B cell (primary cell): Measurements from ENCODE around the gene MAD2L1. TPM values are rescaled to one million over a fixed set of nuclear protein-coding genes. Genes with fewer than 3 reads are reported as not detected.

Experiments used
- ATAC-seq: fragments of 200-7000 bp; cut with Tn5 transposase; one replicate; pipeline ENCODE4 v1.10.0; 2021; ENCODE audit warnings: low read depth, mild to moderate bottlenecking, moderate number of reproducible peaks, moderate library complexity
- CTCF ChIA-PET: fragments of 350-600 bp; sonication (Branson Sonifier 250); formaldehyde crosslinking; loops from one replicate; lab custom pipeline; 2021; ENCODE audit warnings: antibody characterized with exemption, inconsistent platforms; lab: Charles Lee
- POLR2A ChIA-PET: fragments of 350-600 bp; sonication (Branson Sonifier 250); formaldehyde crosslinking; loops from one replicate; lab custom pipeline; 2021; ENCODE audit warnings: antibody characterized with exemption; lab: Charles Lee
- DNase-seq: peaks from one replicate; pipeline ENCODE4 v3.0.0; 2013
- H2AFZ ChIP-seq: 2 replicates; pipeline ENCODE4 v1.6.1; 2012; ENCODE audit warnings: mild to moderate bottlenecking, low read depth, low read length; ENCODE audit not compliant: insufficient read depth, poor library complexity, severe bottlenecking
- H3K27ac ChIP-seq, 2 donors: 1 replicate in 1 of 2; 2 replicates in 1 of 2; pipeline ENCODE4 v1.5.1; 2012 to 2013; ENCODE audit warnings: low read length in 2 of 2, mild to moderate bottlenecking in 2 of 2, moderate library complexity in 1 of 2
- H3K27me3 ChIP-seq, 4 experiments: fragments of 200-600 bp in 1 of 4; sonication (generic) in 1 of 4; replicated peaks in 1 of 4; 1 replicate in 2 of 4; 2 replicates in 2 of 4; pipeline versions ENCODE4 v1.6.1 to v1.7.0; 2013 to 2016; ENCODE audit warnings: low read length in 3 of 4, mild to moderate bottlenecking in 2 of 4, mixed read lengths in 1 of 4, moderate library complexity in 1 of 4; ENCODE audit not compliant: insufficient read depth in 4 of 4, control insufficient read depth in 3 of 4; ENCODE audit errors: control extremely low read depth in 1 of 4
- H3K36me3 ChIP-seq, 2 experiments: replicated peaks in 1 of 2; 1 replicate in 1 of 2; 2 replicates in 1 of 2; pipeline versions ENCODE4 v1.6.1 to v1.7.1; 2013; ENCODE audit warnings: low read length in 1 of 2; ENCODE audit not compliant: insufficient read depth in 2 of 2, control insufficient read depth in 1 of 2; ENCODE audit errors: control extremely low read depth in 1 of 2, extremely low read depth in 1 of 2
- H3K4me1 ChIP-seq, 2 donors: fragments of 200-600 bp in 1 of 2; sonication (generic) in 1 of 2; 1 replicate in 1 of 2; 2 replicates in 1 of 2; pipeline versions ENCODE4 v1.5.1 to v1.6.1; 2013 to 2017; ENCODE audit warnings: low read length in 2 of 2; ENCODE audit not compliant: control insufficient read depth in 2 of 2, insufficient read depth in 2 of 2
- H3K4me2 ChIP-seq: replicated peaks from 2 replicates; pipeline ENCODE3; 2012; ENCODE audit warnings: mild to moderate bottlenecking, low read depth, low read length; ENCODE audit not compliant: poor library complexity, severe bottlenecking
- H3K4me3 ChIP-seq, 5 experiments: fragments of 200-600 bp in 1 of 5; sonication (generic) in 1 of 5; 1 replicate in 3 of 5; 2 replicates in 2 of 5; pipeline versions ENCODE4 v1.5.1 to v1.7.0; 2011 to 2016; ENCODE audit warnings: low read length in 4 of 5, mild to moderate bottlenecking in 4 of 5, low read depth in 2 of 5, control low read depth in 1 of 5, moderate library complexity in 1 of 5; ENCODE audit not compliant: insufficient read depth in 1 of 5; ENCODE audit errors: control extremely low read depth in 1 of 5, extremely low read depth in 1 of 5
- H3K79me2 ChIP-seq: fragments of 200-600 bp; sonication (generic); one replicate; pipeline ENCODE4 v1.6.0; 2016; ENCODE audit warnings: low read length; ENCODE audit not compliant: control insufficient read depth, insufficient read depth
- H3K9ac ChIP-seq: fragments of 200-600 bp; sonication (generic); 2 replicates; pipeline ENCODE4 v1.6.1; 2017; ENCODE audit warnings: mild to moderate bottlenecking, low read length, moderate library complexity
- H3K9me3 ChIP-seq, 3 donors: one replicate each; pipeline versions ENCODE4 v1.6.1 to v1.7.1; 2013; ENCODE audit warnings: low read length in 2 of 3; ENCODE audit not compliant: control insufficient read depth in 2 of 3, insufficient read depth in 1 of 3; ENCODE audit errors: control extremely low read depth in 1 of 3
- H4K20me1 ChIP-seq: 2 replicates; pipeline ENCODE4 v1.6.0; 2012; ENCODE audit warnings: mild to moderate bottlenecking, low read length; ENCODE audit not compliant: insufficient read depth, control insufficient read depth, poor library complexity, severe bottlenecking
- H3K27ac Mint-ChIP-seq: one replicate; pipeline ENCODE4 v1.8.0; 2021; ENCODE audit warnings: mixed read lengths
- H3K27me3 Mint-ChIP-seq: one replicate; pipeline ENCODE4 v1.8.0; 2021; ENCODE audit warnings: mixed read lengths
- H3K4me1 Mint-ChIP-seq: one replicate; pipeline ENCODE4 v1.8.0; 2021; ENCODE audit warnings: mixed read lengths
- H3K4me3 Mint-ChIP-seq: one replicate; pipeline ENCODE4 v1.8.0; 2021; ENCODE audit warnings: mixed read lengths
- H3K9me3 Mint-ChIP-seq: one replicate; pipeline ENCODE4 v1.8.0; 2022; ENCODE audit warnings: mixed read lengths; ENCODE audit not compliant: insufficient read depth
- CTCF ChIP-seq: fragments of 200-600 bp; IDR thresholded peaks from one replicate; pipeline ENCODE4 v1.8.0; 2022; ENCODE audit warnings: antibody characterized with exemption, mild to moderate bottlenecking
- EZH2 ChIP-seq: IDR thresholded peaks from 2 replicates; pipeline ENCODE4 v1.6.1; 2012; ENCODE audit warnings: borderline replicate concordance, low read depth, mild to moderate bottlenecking, moderate library complexity, low read length; ENCODE audit not compliant: insufficient read depth, poor library complexity, severe bottlenecking
- WGBS: methylation state at CpG from one replicate; pipeline ENCODE4 v1.1.5; 2013; ENCODE audit warnings: missing lambda C conversion rate; ENCODE audit not compliant: insufficient coverage; 5-methylcytosine and 5-hydroxymethylcytosine counted together
- intact Hi-C: fragments of 100-400 bp; cut with micrococcal nuclease; formaldehyde crosslinking; loops from one replicate; pipeline ENCODE4 v1.10.0; 2022
- polyA plus RNA-seq: library from polyadenylated mRNA; depleted of rRNA; stranded (reverse); fragments of >200 nt; gene quantifications from 2 replicates; pipeline ENCODE4 v1.2.3, GENCODE V29; 2012
- total RNA-seq, 2 donors: library from RNA; stranded (reverse); fragments of 120-200 nt in 1 of 2; gene quantifications; 1 replicate in 1 of 2; 2 replicates in 1 of 2; pipeline versions ENCODE4 v1.2.3 to v1.2.4, GENCODE V29; 2013 to 2022

MAD2L1 gene
- total and polyA plus RNA-seq, 2 donors (not counting 1 experiment from before 2014, with no cell fraction given), result 1.5 TPM

DNA sequence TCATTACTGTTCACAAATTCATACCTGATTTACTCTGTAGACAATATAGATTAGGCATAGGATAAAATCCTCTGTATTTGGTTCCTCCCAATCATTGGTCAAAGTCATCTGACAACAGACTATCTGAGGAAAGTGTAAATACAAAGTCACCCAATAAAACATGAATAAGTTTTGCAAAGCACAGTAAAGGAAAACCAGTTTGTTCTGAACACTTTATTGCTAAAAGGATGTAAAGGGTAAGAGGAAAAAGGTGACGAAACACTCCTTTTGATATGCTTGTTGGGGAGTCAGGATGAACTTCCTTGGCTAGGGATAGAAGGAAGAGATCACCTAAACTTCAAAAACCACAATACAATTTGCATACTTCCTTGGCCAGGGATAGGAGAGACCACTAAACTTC is 10.9 kb downstream of the MAD2L1 start:
- Histone ChIP-seq H3K27me3 (no peaks in the 10 kb centered on the region), H3K4me3 (no peak overlapping the region), H2AFZ (no peak overlapping the region), H3K4me2 (no peak overlapping the region), H3K4me1 (peaks cover 0 to 10% of the 10 kb centered on the region in 2 donors), H3K9ac (no peak overlapping the region), H3K9me3 (no peaks in the 10 kb centered on the region), H3K36me3 (no peaks in the 10 kb centered on the region), H3K27ac (no peak overlapping the region), H3K79me2 (no peaks in the 10 kb centered on the region), H4K20me1 (no peaks in the 10 kb centered on the region)
- Mint-ChIP-seq H3K27me3 (no peaks in the 10 kb centered on the region), H3K4me1 (peaks cover 15% of the 10 kb centered on the region), H3K9me3 (no peaks in the 10 kb centered on the region), H3K27ac (no peak overlapping the region), H3K4me3 (no peak overlapping the region)
- ATAC-seq (no peak), DNase-seq (no peak)
- intact Hi-C loops, result no loop called here
- TF ChIP-seq CTCF (no peak), EZH2 (no peak)
- POLR2A ChIA-PET, result no interaction called here
- WGBS, result no CpG with 5 or more reads among the region's 1 CpG
- CTCF ChIA-PET, result interaction anchor here (0.6 to 1.7 kb wide), 4 partner anchors 10 to 741 kb away, joined by 3 to 5 read pairs (median 4); no protein-coding TSS in a partner anchor

DNA sequence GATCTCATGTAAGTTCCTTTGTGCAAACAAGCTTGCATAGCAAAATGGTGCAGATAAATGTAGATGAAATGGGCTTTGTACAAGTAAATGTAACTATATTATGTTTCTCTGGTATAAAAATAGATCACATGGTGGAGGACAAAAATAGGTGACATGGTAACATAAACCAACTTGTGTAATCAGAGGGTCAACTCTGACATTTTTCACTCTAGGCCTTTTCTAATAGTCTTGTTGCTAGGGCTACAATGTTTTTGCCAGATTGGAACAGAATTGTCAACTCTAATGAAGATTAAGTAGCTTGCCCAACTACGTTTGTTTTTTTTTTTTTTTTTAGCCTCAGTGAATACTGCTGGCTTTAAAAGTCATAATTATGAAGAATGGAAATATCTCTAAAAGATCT is 11.5 kb downstream of the MAD2L1 start:
- Histone ChIP-seq H2AFZ (no peak overlapping the region), H3K4me1 (peaks cover 0 to 10% of the 10 kb centered on the region in 2 donors), H3K27ac (no peak overlapping the region), H4K20me1 (no peaks in the 10 kb centered on the region), H3K36me3 (no peaks in the 10 kb centered on the region), H3K79me2 (no peaks in the 10 kb centered on the region), H3K27me3 (no peaks in the 10 kb centered on the region), H3K4me2 (no peak overlapping the region), H3K9me3 (no peaks in the 10 kb centered on the region), H3K4me3 (no peak overlapping the region), H3K9ac (no peak overlapping the region)
- no peak overlapping the region for H3K4me3 Mint-ChIP-seq
- TF ChIP-seq CTCF (no peak), EZH2 (no peak)
- H3K4me1 Mint-ChIP-seq, result peaks cover 15% of the 10 kb centered on the region
- no peak for DNase-seq
- H3K27ac Mint-ChIP-seq, result no peak overlapping the region
- CTCF ChIA-PET, result interaction anchor here (0.6 to 1.0 kb wide), 3 partner anchors 9 to 562 kb away, joined by 3 to 5 read pairs (median 4); no protein-coding TSS in a partner anchor
- POLR2A ChIA-PET, result no interaction called here
- no CpG with 5 or more reads among the region's 1 CpG for WGBS
- intact Hi-C loops, result no loop called here
- H3K9me3 Mint-ChIP-seq, result no peaks in the 10 kb centered on the region
- no peak for ATAC-seq
- H3K27me3 Mint-ChIP-seq, result no peaks in the 10 kb centered on the region
